PC-9 (cell line): Measurements from ENCODE around the gene C7orf57.

Experiments
- EZH2 ChIP-seq: fragments of 200-600 bp; sonication (generic); IDR thresholded peaks from 2 replicates; pipeline ENCODE4 v1.8.0; 2017; ENCODE audit warnings: antibody characterized with exemption, low read depth
- TF ChIP-seq, protein P1 (sequence below): fragments of 200-600 bp; sonication (generic); conservative IDR thresholded peaks from 2 replicates; pipeline ENCODE4 v1.6.1; 2017; ENCODE audit warnings: mixed run types, antibody characterized with exemption, mild to moderate bottlenecking, moderate library complexity

DNA sequence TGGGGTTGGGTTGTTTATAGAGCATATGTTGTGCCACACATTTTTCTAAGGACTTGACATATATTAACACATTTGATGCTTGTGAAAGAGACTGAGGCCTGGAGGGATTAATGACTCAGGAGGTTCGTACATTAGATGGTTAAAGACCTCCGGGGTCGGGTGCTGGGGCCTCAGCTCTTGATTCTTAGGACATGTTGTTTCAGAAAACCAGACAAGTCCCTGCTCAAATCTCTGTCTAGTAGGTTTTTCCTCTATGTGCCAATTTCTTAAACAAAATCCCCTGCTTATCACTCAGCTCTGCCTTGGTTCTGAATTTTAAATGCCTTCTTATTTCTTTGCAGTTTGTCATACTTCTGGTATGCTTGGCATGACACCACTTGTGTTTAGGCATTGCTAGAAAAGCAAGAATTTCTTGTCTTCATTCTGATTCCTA, 59.5 kb downstream of the C7orf57 start:
- TF ChIP-seq EZH2: no peak
- TF ChIP-seq, protein P1, sequence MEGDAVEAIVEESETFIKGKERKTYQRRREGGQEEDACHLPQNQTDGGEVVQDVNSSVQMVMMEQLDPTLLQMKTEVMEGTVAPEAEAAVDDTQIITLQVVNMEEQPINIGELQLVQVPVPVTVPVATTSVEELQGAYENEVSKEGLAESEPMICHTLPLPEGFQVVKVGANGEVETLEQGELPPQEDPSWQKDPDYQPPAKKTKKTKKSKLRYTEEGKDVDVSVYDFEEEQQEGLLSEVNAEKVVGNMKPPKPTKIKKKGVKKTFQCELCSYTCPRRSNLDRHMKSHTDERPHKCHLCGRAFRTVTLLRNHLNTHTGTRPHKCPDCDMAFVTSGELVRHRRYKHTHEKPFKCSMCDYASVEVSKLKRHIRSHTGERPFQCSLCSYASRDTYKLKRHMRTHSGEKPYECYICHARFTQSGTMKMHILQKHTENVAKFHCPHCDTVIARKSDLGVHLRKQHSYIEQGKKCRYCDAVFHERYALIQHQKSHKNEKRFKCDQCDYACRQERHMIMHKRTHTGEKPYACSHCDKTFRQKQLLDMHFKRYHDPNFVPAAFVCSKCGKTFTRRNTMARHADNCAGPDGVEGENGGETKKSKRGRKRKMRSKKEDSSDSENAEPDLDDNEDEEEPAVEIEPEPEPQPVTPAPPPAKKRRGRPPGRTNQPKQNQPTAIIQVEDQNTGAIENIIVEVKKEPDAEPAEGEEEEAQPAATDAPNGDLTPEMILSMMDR: no peak
